H1 (cell line): Measurements from ENCODE around the gene WFDC1. TPM values are rescaled to one million over a fixed set of nuclear protein-coding genes. Genes with fewer than 3 reads are reported as not detected.

Source experiments
- CTCF ChIA-PET: fragments of 300-600 bp; sonication (Branson Sonifier 250); formaldehyde crosslinking; loops from one replicate; lab custom pipeline; 2021; ENCODE audit not compliant: partially characterized antibody; lab: Charles Lee
- POLR2A ChIA-PET: fragments of 300-600 bp; sonication (Branson Sonifier 250); formaldehyde crosslinking; loops from one replicate; lab custom pipeline; 2021; ENCODE audit warnings: inconsistent platforms; ENCODE audit not compliant: partially characterized antibody; lab: Charles Lee
- DNase-seq, 2 experiments: peaks; one replicate each; pipeline versions ENCODE4 v3.0.0 to v3.0.0-alpha.2; 2010 to 2022; ENCODE audit warnings: low spot score in 2 of 2, low read depth in 1 of 2, mixed read lengths in 1 of 2
- FAIRE-seq: peaks from 2 replicates; lab custom pipeline; 2011; peaks lifted over from hg19 to GRCh38; lab: Jason Lieb, UNC
- H2AFZ ChIP-seq: 2 replicates; pipeline ENCODE4 v1.8.1; 2012; ENCODE audit warnings: low read length, inconsistent platforms
- H2AK5ac ChIP-seq: 2 replicates; pipeline ENCODE4 v1.6.1; 2013; ENCODE audit warnings: low read depth, low read length
- H2BK120ac ChIP-seq: replicated peaks from 2 replicates; pipeline ENCODE3; 2013; ENCODE audit warnings: low read depth, low read length, inconsistent platforms
- H2BK12ac ChIP-seq: 2 replicates; pipeline ENCODE4 v1.6.1; 2013; ENCODE audit warnings: low read depth, low read length
- H2BK15ac ChIP-seq: 2 replicates; pipeline ENCODE4 v1.6.1; 2013; ENCODE audit warnings: low read length
- H2BK20ac ChIP-seq: 2 replicates; pipeline ENCODE4 v1.6.1; 2013; ENCODE audit warnings: low read length
- H2BK5ac ChIP-seq: 2 replicates; pipeline ENCODE4 v1.6.1; 2013; ENCODE audit warnings: low read depth, low read length
- H3K14ac ChIP-seq: 2 replicates; pipeline ENCODE4 v1.6.1; 2013; ENCODE audit warnings: inconsistent platforms; ENCODE audit not compliant: insufficient read length
- H3K18ac ChIP-seq: 2 replicates; pipeline ENCODE4 v1.6.1; 2013; ENCODE audit warnings: low read length; ENCODE audit errors: extremely low read depth
- H3K23ac ChIP-seq: 2 replicates; pipeline ENCODE4 v1.6.1; 2013; ENCODE audit warnings: inconsistent platforms; ENCODE audit not compliant: insufficient read length
- H3K23me2 ChIP-seq: 2 replicates; pipeline ENCODE4 v1.6.1; 2013; ENCODE audit warnings: low read depth, low read length
- H3K27ac ChIP-seq: 2 replicates; pipeline ENCODE4 v1.6.1; 2011; ENCODE audit warnings: low read depth, low read length, inconsistent platforms
- H3K27me3 ChIP-seq, 4 experiments: replicated peaks in 1 of 4; 1 replicate in 1 of 4; 2 replicates in 3 of 4; pipeline versions ENCODE4 v1.6.1 to v1.8.1; 2011 to 2013; ENCODE audit warnings: low read length in 3 of 4, mild to moderate bottlenecking in 3 of 4, inconsistent platforms in 2 of 4, mixed read lengths in 2 of 4, moderate library complexity in 1 of 4; ENCODE audit not compliant: control insufficient read depth in 3 of 4, insufficient read depth in 3 of 4; ENCODE audit errors: extremely low read depth in 1 of 4
- H3K36me3 ChIP-seq, 4 experiments: 2 replicates each; pipeline versions ENCODE4 v1.6.1 to v1.8.1; 2011 to 2013; ENCODE audit warnings: mild to moderate bottlenecking in 4 of 4, low read length in 3 of 4, moderate library complexity in 2 of 4, control low read depth in 1 of 4, inconsistent platforms in 1 of 4; ENCODE audit not compliant: insufficient read depth in 4 of 4, control insufficient read depth in 2 of 4
- H3K4ac ChIP-seq: replicated peaks from 2 replicates; pipeline ENCODE3; 2013; ENCODE audit warnings: low read length, low read depth, mixed read lengths, inconsistent platforms; ENCODE audit not compliant: insufficient read length
- H3K4me1 ChIP-seq, 4 experiments: replicated peaks in 1 of 4; 1 replicate in 1 of 4; 2 replicates in 3 of 4; pipeline versions ENCODE4 v1.6.1 to v1.8.1; 2011 to 2013; ENCODE audit warnings: low read length in 3 of 4, inconsistent platforms in 2 of 4, mixed read lengths in 1 of 4; ENCODE audit not compliant: insufficient read depth in 4 of 4, control insufficient read depth in 3 of 4
- H3K4me2 ChIP-seq, 2 experiments: 2 replicates each; pipeline versions ENCODE4 v1.6.1 to v1.8.1; 2011 to 2013; ENCODE audit warnings: low read depth in 2 of 2, low read length in 2 of 2, control low read depth in 1 of 2, inconsistent platforms in 1 of 2, mild to moderate bottlenecking in 1 of 2; ENCODE audit not compliant: insufficient read depth in 1 of 2
- H3K4me3 ChIP-seq, 4 experiments: fragments of 200-600, 300-600 bp in 1 of 4; sonication (generic), shearing (Covaris generic), sonication (Bioruptor Twin) in 1 of 4; 2 replicates each; pipeline versions ENCODE4 v1.5.1 to v1.8.1; 2011 to 2016; ENCODE audit warnings: low read length in 4 of 4, low read depth in 3 of 4, control low read depth in 2 of 4, inconsistent platforms in 2 of 4, mild to moderate bottlenecking in 2 of 4, mixed read lengths in 1 of 4, moderate library complexity in 1 of 4; ENCODE audit not compliant: insufficient read depth in 2 of 4; ENCODE audit errors: extremely low read depth in 1 of 4
- H3K56ac ChIP-seq: replicated peaks from 2 replicates; pipeline ENCODE3; 2013; ENCODE audit warnings: low read depth, mild to moderate bottlenecking, mixed read lengths, low read length, inconsistent platforms; ENCODE audit not compliant: insufficient read length
- H3K79me1 ChIP-seq: 2 replicates; pipeline ENCODE4 v1.6.1; 2013; ENCODE audit warnings: low read depth, low read length, control low read depth
- H3K79me2 ChIP-seq, 2 experiments: 2 replicates each; pipeline versions ENCODE4 v1.6.1 to v1.8.1; 2012 to 2013; ENCODE audit warnings: low read length in 2 of 2, mild to moderate bottlenecking in 2 of 2, inconsistent platforms in 1 of 2; ENCODE audit not compliant: insufficient read depth in 2 of 2, control insufficient read depth in 1 of 2
- H3K9ac ChIP-seq, 4 experiments: replicated peaks in 1 of 4; 1 replicate in 1 of 4; 2 replicates in 3 of 4; pipeline versions ENCODE4 v1.6.1 to v1.8.1; 2011 to 2013; ENCODE audit warnings: low read depth in 3 of 4, low read length in 3 of 4, control low read depth in 2 of 4, mild to moderate bottlenecking in 2 of 4, moderate library complexity in 2 of 4, inconsistent platforms in 1 of 4; ENCODE audit errors: extremely low read depth in 1 of 4
- H3K9me3 ChIP-seq, 2 experiments: 2 replicates each; pipeline versions ENCODE4 v1.6.1 to v1.8.1; 2012 to 2013; ENCODE audit warnings: mild to moderate bottlenecking in 2 of 2, moderate library complexity in 2 of 2, control low read depth in 1 of 2, inconsistent platforms in 1 of 2, low read depth in 1 of 2, low read length in 1 of 2, mixed read lengths in 1 of 2; ENCODE audit not compliant: insufficient read depth in 2 of 2
- H4K20me1 ChIP-seq, 2 experiments: replicated peaks in 1 of 2; 2 replicates each; pipeline versions ENCODE3 to v1.8.1; 2011 to 2013; ENCODE audit warnings: inconsistent platforms in 2 of 2, low read length in 2 of 2, mild to moderate bottlenecking in 1 of 2; ENCODE audit not compliant: insufficient read depth in 2 of 2, control insufficient read depth in 1 of 2
- H4K5ac ChIP-seq: 2 replicates; pipeline ENCODE4 v1.6.1; 2013; ENCODE audit warnings: low read length, low read depth, mixed read lengths, inconsistent platforms; ENCODE audit not compliant: insufficient read length
- H4K8ac ChIP-seq: 2 replicates; pipeline ENCODE4 v1.8.0; 2013; ENCODE audit warnings: mild to moderate bottlenecking, moderate library complexity, low read length, inconsistent platforms; ENCODE audit not compliant: insufficient read depth; ENCODE audit errors: extremely low read depth
- H4K91ac ChIP-seq: replicated peaks from 2 replicates; pipeline ENCODE3; 2013; ENCODE audit warnings: low read length, mixed read lengths, inconsistent platforms; ENCODE audit not compliant: insufficient read length
- CEBPB ChIP-seq: IDR thresholded peaks from 2 replicates; pipeline ENCODE4 v1.6.1; 2012; ENCODE audit warnings: low read depth, low read length
- POLR2AphosphoS5 ChIP-seq: IDR thresholded peaks from 2 replicates; pipeline ENCODE4 v1.6.1; 2011; ENCODE audit warnings: low read depth, low read length
- RAD21 ChIP-seq, 2 experiments: IDR thresholded peaks in 1 of 2; conservative IDR thresholded peaks in 1 of 2; 2 replicates each; pipeline ENCODE4 v1.6.1; 2011; ENCODE audit warnings: low read depth in 2 of 2, low read length in 2 of 2, improper control_type of control experiment in 1 of 2, inconsistent platforms in 1 of 2, mild to moderate bottlenecking in 1 of 2, moderate library complexity in 1 of 2
- RBBP5 ChIP-seq: IDR thresholded peaks from 2 replicates; pipeline ENCODE4 v1.7.1; 2012; ENCODE audit warnings: low read depth, mild to moderate bottlenecking, inconsistent platforms, low read length, moderate library complexity, borderline replicate concordance
- WGBS, 2 experiments: shearing (Covaris generic) in 1 of 2; methylation state at CpG; one replicate each; pipeline versions ENCODE4 v1.1.6 to v1.1.7; 2013 to 2015; ENCODE audit warnings: low lambda C conversion rate in 2 of 2, mixed read lengths in 2 of 2, inconsistent platforms in 1 of 2, low coverage in 1 of 2, missing lambda C conversion rate in 1 of 2; ENCODE audit not compliant: insufficient replicate concordance in 2 of 2, insufficient coverage in 1 of 2, insufficient read length in 1 of 2; ENCODE audit errors: extremely low coverage in 1 of 2, missing lambda C conversion rate in 1 of 2; 5-methylcytosine and 5-hydroxymethylcytosine counted together
- polyA plus RNA-seq, 7 experiments: library from polyadenylated mRNA; depleted of rRNA in 3 of 7; stranded (reverse) in 5 of 7; unstranded in 2 of 7; fragments of >200 nt in 5 of 7; fragments of 200-250 nt in 2 of 7; gene quantifications; 1 replicate in 5 of 7; 2 replicates in 1 of 7; 4 replicates in 1 of 7; pipeline versions ENCODE4 v1.2.1 to v1.2.3, GENCODE V29; 2011 to 2013; ENCODE audit warnings: missing spikeins in 2 of 7, mixed read lengths in 2 of 7
- total RNA-seq: library from RNA; stranded (reverse); fragmentation: NEBNext Ultra II Directional; extraction: Animal tissue kit (Norgen Biotek cat#: 25700); gene quantifications from 2 replicates; pipeline ENCODE4 v1.2.1, GENCODE V29; 2021
- TF ChIP-seq, protein P1 (sequence below), 3 experiments: IDR thresholded peaks; 1 replicate in 2 of 3; 2 replicates in 1 of 3; pipeline versions ENCODE4 v1.5.1 to v1.6.1; 2011; ENCODE audit warnings: low read length in 3 of 3, mild to moderate bottlenecking in 3 of 3, inconsistent platforms in 2 of 3, low read depth in 1 of 3, moderate library complexity in 1 of 3; ENCODE audit not compliant: insufficient read depth in 1 of 3; ENCODE audit errors: control extremely low read depth in 1 of 3

WFDC1 gene
- total and polyA plus RNA-seq, 2 of the 8 experiments (the other 6 are each of a cell fraction or from before 2014, with no cell fraction given), result 0.70 to 1.1 TPM

DNA sequence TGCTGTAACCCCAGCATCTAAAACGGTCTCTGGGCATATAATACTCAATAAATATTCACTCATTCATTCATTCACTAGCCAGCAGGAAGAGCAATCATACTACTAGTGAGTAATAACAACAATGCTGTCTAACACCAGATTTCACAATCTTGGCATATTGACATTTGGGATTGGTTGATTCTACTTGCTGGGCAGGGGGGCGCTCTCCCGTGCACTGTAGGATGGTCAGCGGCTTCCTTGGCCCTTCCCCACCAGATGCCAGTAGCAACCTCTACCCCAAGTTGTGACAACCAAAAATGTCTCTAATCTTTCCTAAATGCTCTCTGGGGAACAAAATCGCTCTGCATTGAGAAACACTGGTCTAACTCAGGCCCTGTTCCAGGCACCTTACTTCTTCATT is 20.7 kb downstream of the WFDC1 start:
- Histone ChIP-seq H2BK5ac (no peak overlapping the region), H2BK20ac (no peak overlapping the region), H2AFZ (no peak overlapping the region), H4K91ac (no peak overlapping the region), H2BK15ac (no peak overlapping the region), H3K36me3 (no peaks in the 10 kb centered on the region), H3K14ac (no peak overlapping the region), H2AK5ac (no peak overlapping the region), H3K9ac (no peak overlapping the region), H3K4ac (no peak overlapping the region), H3K27ac (no peak overlapping the region), H3K18ac (no peak overlapping the region), H3K4me2 (no peak overlapping the region), H3K79me2 (no peaks in the 10 kb centered on the region), H3K4me1 (peaks cover 0 to 3% (median 0%) of the 10 kb centered on the region in 4 experiments; a peak in 2 of 7 replicates), H3K23ac (no peak overlapping the region), H2BK120ac (no peak overlapping the region), H4K5ac (no peak overlapping the region), H2BK12ac (no peak overlapping the region), H3K23me2 (peaks cover 5% of the 10 kb centered on the region; the same call in 1 of the 2 replicates), H3K27me3 (no peaks in the 10 kb centered on the region), H3K79me1 (no peaks in the 10 kb centered on the region), H4K20me1 (no peaks in the 10 kb centered on the region), H3K56ac (no peak overlapping the region), H3K4me3 (no peak overlapping the region), H3K9me3 (peaks cover 0 to 8% of the 10 kb centered on the region in 2 experiments; a peak in 2 of 4 replicates), H4K8ac (no peak overlapping the region)
- 70% methylated on average over 5 of the region's 5 CpGs; no CpG with 5 or more reads in 1 of the 2 experiments for WGBS, 2 experiments
- POLR2A ChIA-PET, result no interaction called here
- FAIRE-seq (no peak), DNase-seq (no peak)
- TF ChIP-seq RBBP5 (no peak), RAD21 (IDR thresholded peaks at IDR 0.05 in 1 of 2, conservative IDR thresholded peaks at IDR 0.05 in 1 of 2; ENCODE audit: low read depth in 2 of 2, low read length in 2 of 2) (peak in 1 of 2 experiments; percentile 26; a peak in 2 of 4 replicates), CEBPB (peak; percentile 34; the same call in 1 of the 2 replicates), POLR2AphosphoS5 (no peak)
- TF ChIP-seq, protein P1, sequence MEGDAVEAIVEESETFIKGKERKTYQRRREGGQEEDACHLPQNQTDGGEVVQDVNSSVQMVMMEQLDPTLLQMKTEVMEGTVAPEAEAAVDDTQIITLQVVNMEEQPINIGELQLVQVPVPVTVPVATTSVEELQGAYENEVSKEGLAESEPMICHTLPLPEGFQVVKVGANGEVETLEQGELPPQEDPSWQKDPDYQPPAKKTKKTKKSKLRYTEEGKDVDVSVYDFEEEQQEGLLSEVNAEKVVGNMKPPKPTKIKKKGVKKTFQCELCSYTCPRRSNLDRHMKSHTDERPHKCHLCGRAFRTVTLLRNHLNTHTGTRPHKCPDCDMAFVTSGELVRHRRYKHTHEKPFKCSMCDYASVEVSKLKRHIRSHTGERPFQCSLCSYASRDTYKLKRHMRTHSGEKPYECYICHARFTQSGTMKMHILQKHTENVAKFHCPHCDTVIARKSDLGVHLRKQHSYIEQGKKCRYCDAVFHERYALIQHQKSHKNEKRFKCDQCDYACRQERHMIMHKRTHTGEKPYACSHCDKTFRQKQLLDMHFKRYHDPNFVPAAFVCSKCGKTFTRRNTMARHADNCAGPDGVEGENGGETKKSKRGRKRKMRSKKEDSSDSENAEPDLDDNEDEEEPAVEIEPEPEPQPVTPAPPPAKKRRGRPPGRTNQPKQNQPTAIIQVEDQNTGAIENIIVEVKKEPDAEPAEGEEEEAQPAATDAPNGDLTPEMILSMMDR (IDR thresholded peaks at IDR 0.05; ENCODE audit: control extremely low read depth in 1 of 3, insufficient read depth in 1 of 3, low read depth in 1 of 3, low read length in 3 of 3), result peak; percentile 5 to 13 (median 8)
- CTCF ChIA-PET, result interaction anchor here (11.9 kb wide), 1 partner anchor 36 kb away, joined by 212 read pairs; no protein-coding TSS in a partner anchor
